ENCODE results near the gene NCR2.

NCR2 gene

GRCh38 chr6:41360314-41360685, 24.9 kb downstream of the NCR2 start:
- TF ChIP-seq GATA2 (IDR thresholded peaks at IDR 0.05; ENCODE audit: low read depth, low read length) (no peak), GATA3 (IDR thresholded peaks at IDR 0.05; ENCODE audit: low read depth, low read length) (no peak)

DNA sequence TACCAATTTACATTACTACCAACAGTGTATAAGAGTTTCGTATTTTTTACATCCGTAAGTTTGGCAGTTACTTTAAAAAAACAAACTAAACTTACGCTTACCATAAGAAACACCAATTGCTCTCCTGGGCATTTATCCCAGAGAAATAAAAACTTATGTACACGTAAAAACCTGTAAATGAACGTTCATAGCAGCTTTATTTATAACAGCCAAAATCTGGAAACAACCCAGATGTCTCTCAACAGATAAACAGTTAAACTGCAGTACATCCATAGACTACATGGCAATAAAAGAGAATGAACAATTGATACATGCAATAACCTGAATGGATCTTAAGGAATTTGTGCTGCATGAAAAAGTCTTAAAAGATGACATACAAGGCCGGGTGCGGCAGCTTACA, 30.7 kb downstream of the NCR2 start:
- TF ChIP-seq GATA2 (IDR thresholded peaks at IDR 0.05; ENCODE audit: low read depth, low read length): no peak

DNA sequence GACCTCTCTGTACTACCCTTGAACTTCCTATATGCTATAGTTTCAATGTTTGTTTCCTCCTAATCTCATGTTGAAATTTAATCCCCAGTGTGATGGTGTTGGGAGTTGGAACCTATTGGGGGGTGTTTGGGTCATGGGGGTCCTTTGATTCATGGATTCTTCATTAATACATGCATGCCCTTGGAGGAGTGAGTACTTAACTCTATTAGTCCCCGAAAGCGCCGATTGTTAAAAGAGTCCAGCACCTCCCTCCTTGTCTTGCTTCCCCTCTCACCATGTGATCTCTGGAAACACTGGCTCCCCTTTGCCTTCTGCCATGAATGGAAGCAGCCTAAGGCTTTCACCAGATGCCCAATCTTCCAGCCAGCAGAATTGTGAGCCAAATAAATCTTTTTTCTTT, 31.7 kb downstream of the NCR2 start:
- TF ChIP-seq GATA2 (IDR thresholded peaks at IDR 0.05; ENCODE audit: low read depth, low read length) (no peak), GATA3 (IDR thresholded peaks at IDR 0.05; ENCODE audit: low read depth, low read length) (no peak)

- no peak for TF ChIP-seq GATA2 (IDR thresholded peaks at IDR 0.05; ENCODE audit: low read depth, low read length)
These were observed 32.3 kb downstream of the NCR2 start for GRCh38 chr6:41367700-41368099.

DNA sequence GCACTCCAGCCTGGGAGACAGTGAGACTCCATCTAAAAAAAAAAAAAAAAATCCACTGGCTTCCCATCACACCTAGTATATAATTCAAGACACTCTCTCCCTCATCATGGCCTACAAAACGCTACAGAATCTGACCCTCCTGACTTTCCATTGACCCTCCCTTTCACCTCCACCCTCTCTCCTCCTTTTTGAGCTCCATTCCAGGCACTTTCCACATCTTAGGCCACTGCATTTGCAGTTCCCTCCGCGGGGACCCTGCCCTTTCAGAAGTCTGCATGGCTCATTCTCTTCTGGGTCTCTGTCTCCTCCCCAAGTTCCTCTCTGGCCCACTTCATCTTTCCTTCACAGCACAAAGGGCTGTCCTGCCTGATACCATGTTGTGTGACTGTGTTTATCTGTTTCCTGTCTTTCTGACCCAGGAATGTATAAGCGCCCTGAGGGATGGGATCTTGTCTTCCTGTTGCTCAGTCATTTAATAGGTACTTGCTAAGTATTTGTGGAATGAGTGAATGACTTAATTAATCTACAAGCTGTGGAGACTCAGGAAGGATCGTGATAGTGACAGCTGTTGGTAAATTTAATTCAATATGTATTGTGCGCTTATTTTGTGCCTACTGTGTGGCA, 35.2 kb downstream of the NCR2 start:
- no peak for TF ChIP-seq GATA3 (IDR thresholded peaks at IDR 0.05; ENCODE audit: low read depth, low read length)
- no peak for TF ChIP-seq GATA2 (IDR thresholded peaks at IDR 0.05; ENCODE audit: low read depth, low read length)

DNA sequence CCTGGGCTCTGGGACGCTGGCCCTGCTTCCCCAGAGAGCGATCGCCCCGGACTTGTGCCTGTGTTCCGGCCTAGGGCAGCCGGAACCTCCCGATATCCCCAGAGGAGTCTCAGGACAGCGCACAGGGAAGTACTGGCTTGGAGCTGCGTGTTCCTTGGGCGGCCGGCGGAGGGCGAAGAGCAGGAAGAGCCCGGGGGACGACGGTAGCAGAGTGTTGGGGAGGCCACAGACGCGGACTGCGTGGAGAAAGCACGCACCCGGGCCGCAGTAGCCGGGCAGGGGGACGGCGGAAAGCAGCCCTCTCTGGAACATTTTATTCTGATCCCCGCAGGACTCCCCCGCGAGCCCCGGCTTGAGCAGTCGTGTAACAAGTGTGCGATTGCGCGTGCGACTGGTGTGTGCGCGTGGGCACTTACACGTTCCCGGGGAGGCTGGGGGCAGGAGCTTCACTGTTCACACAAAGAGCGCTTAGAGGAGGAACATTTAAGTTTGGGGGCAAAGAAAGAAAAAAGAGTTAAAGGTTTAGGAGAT, 36.1 kb downstream of the NCR2 start:
- TF ChIP-seq GATA3 (IDR thresholded peaks at IDR 0.05; ENCODE audit: low read depth, low read length): no peak
- no peak for TF ChIP-seq GATA2 (IDR thresholded peaks at IDR 0.05; ENCODE audit: low read depth, low read length)

- TF ChIP-seq GATA2 (IDR thresholded peaks at IDR 0.05; ENCODE audit: low read depth, low read length) (no peak), GATA3 (IDR thresholded peaks at IDR 0.05; ENCODE audit: low read depth, low read length) (no peak)
These were observed 36.8 kb downstream of the NCR2 start for GRCh38 chr6:41371992-41372831.

GRCh38 chr6:41372832-41373626, 37.6 kb downstream of the NCR2 start:
- TF ChIP-seq GATA3 (IDR thresholded peaks at IDR 0.05; ENCODE audit: low read depth, low read length): no peak
- TF ChIP-seq GATA2 (IDR thresholded peaks at IDR 0.05; ENCODE audit: low read depth, low read length): no peak

- TF ChIP-seq GATA2 (IDR thresholded peaks at IDR 0.05; ENCODE audit: low read depth, low read length) (no peak), GATA3 (IDR thresholded peaks at IDR 0.05; ENCODE audit: low read depth, low read length) (no peak)
These were observed 38.2 kb downstream of the NCR2 start for GRCh38 chr6:41373627-41373918.

- TF ChIP-seq GATA3 (IDR thresholded peaks at IDR 0.05; ENCODE audit: low read depth, low read length) (no peak), GATA2 (IDR thresholded peaks at IDR 0.05; ENCODE audit: low read depth, low read length) (no peak)
These were observed 38.7 kb downstream of the NCR2 start for GRCh38 chr6:41373919-41374617.

- TF ChIP-seq GATA2 (IDR thresholded peaks at IDR 0.05; ENCODE audit: low read depth, low read length): no peak
- no peak for TF ChIP-seq GATA3 (IDR thresholded peaks at IDR 0.05; ENCODE audit: low read depth, low read length)
These were observed 39.5 kb downstream of the NCR2 start for GRCh38 chr6:41374618-41375590.

- TF ChIP-seq GATA3 (IDR thresholded peaks at IDR 0.05; ENCODE audit: low read depth, low read length): no peak
- no peak for TF ChIP-seq GATA2 (IDR thresholded peaks at IDR 0.05; ENCODE audit: low read depth, low read length)
These were observed 40.3 kb downstream of the NCR2 start for GRCh38 chr6:41375598-41376151.

DNA sequence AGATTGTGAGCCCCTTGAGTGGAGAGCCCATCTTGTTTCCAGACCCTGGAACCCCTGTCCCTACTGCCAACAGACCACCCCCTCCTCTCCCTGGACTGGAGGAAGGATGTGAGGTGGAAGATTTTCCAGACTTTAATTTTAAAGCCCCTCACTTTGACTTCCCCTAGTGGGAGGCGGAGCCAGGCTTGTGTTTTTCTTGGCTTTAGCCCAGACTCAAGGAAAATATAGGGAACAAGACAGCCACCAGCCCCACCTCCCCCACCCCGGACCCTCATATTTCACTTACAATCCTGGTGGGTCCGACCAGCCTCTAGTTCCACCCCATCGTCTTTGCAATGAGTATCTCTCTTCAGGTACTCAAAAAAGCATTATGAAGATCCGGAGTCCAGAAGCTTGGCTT, 40.8 kb downstream of the NCR2 start:
- no peak for TF ChIP-seq GATA3 (IDR thresholded peaks at IDR 0.05; ENCODE audit: low read depth, low read length)
- TF ChIP-seq GATA2 (IDR thresholded peaks at IDR 0.05; ENCODE audit: low read depth, low read length): no peak

Data from SH-SY5Y (cell line).